Esophagus squamous epithelium (tissue), 5 donors: ENCODE measurements around the gene SLC25A13. TPM values are rescaled to one million over a fixed set of nuclear protein-coding genes. Genes with fewer than 3 reads are reported as not detected.

Source experiments
- DNase-seq: peaks from one replicate; lab custom pipeline; 2025; lab: John Stamatoyannopoulos, UW
- H3K27ac ChIP-seq, 4 donors: fragments of 200-600 bp; sonication (generic); one replicate each; pipeline ENCODE4 v1.5.1; 2016 to 2019; ENCODE audit warnings: mild to moderate bottlenecking in 1 of 4
- H3K27me3 ChIP-seq, 4 donors: fragments of 200-600 bp; sonication (generic); 1 replicate in 3 of 4; 2 replicates in 1 of 4; pipeline versions ENCODE4 v1.5.1 to v1.6.0; 2017 to 2021; ENCODE audit warnings: antibody characterized with exemption in 1 of 4
- H3K36me3 ChIP-seq, 3 donors: fragments of 200-600 bp; sonication (generic); one replicate each; pipeline ENCODE4 v1.5.1; 2016 to 2019
- H3K4me1 ChIP-seq, 3 donors: fragments of 200-600 bp; sonication (generic); one replicate each; pipeline ENCODE4 v1.5.1; 2017 to 2019
- H3K4me3 ChIP-seq, 4 donors: fragments of 200-600 bp; sonication (generic); 1 replicate in 3 of 4; 2 replicates in 1 of 4; pipeline ENCODE4 v1.5.1; 2016 to 2019; ENCODE audit warnings: mild to moderate bottlenecking in 2 of 4, moderate library complexity in 1 of 4
- H3K9me3 ChIP-seq, 3 donors: fragments of 200-600 bp; sonication (generic); one replicate each; pipeline ENCODE4 v1.5.1; 2016 to 2019
- CTCF ChIP-seq, 6 experiments: fragments of 450-650 bp in 4 of 6; fragments of 200-600 bp in 2 of 6; sonication (generic) in 2 of 6; IDR thresholded peaks; one replicate each; pipeline ENCODE4 v1.5.1; 2016 to 2019; ENCODE audit warnings: antibody characterized with exemption in 6 of 6, mild to moderate bottlenecking in 4 of 6, moderate library complexity in 4 of 6
- POLR2A ChIP-seq, 4 donors: fragments of 450-650 bp; IDR thresholded peaks; one replicate each; pipeline ENCODE4 v1.6.1; 2017; ENCODE audit warnings: antibody characterized with exemption in 4 of 4, mild to moderate bottlenecking in 4 of 4, moderate library complexity in 3 of 4
- WGBS, 2 donors: methylation state at CpG; one replicate each; pipeline ENCODE4 v1.1.5; 2018; 5-methylcytosine and 5-hydroxymethylcytosine counted together
- intact Hi-C: fragments of 100-400 bp; cut with DNase I; formaldehyde crosslinking; loops from one replicate; pipeline ENCODE4 v1.15.0; 2022
- total RNA-seq, 4 donors: library from RNA; depleted of rRNA; stranded (reverse); fragments of >200 nt; gene quantifications; one replicate each; pipeline ENCODE4 v1.1.0, GENCODE V29; 2016
- donor health status: DM: yes; HTN: yes; CAD: no.

Gene SLC25A13
- total RNA-seq, 4 donors from 2014 or later = 12.7 to 37.3 (median 23.0) TPM

GRCh38 chr7:96305915-96306314, 16.0 kb downstream of the SLC25A13 start:
- Histone ChIP-seq H3K27ac (no peak overlapping the region), H3K27me3 (no peaks in the 10 kb centered on the region), H3K4me3 (no peak overlapping the region), H3K9me3 (no peaks in the 10 kb centered on the region), H3K4me1 (peaks cover 0 to 26% (median 10%) of the 10 kb centered on the region in 3 donors), H3K36me3 (no peaks in the 10 kb centered on the region)
- intact Hi-C loops = no loop called here
- WGBS, 2 donors = 74 to 100% methylated on average over 2 of the region's 2 CpGs
- TF ChIP-seq CTCF (IDR thresholded peaks at IDR 0.05) (no peak), POLR2A (IDR thresholded peaks at IDR 0.05) (no peak)
- DNase-seq = no peak

GRCh38 chr7:96304573-96304972, 17.3 kb downstream of the SLC25A13 start:
- Histone ChIP-seq H3K9me3 (no peaks in the 10 kb centered on the region), H3K36me3 (no peaks in the 10 kb centered on the region), H3K4me1 (peaks cover 0 to 15% (median 6%) of the 10 kb centered on the region in 3 donors), H3K4me3 (no peak overlapping the region), H3K27ac (no peak overlapping the region), H3K27me3 (no peaks in the 10 kb centered on the region)
- no peak for DNase-seq
- TF ChIP-seq POLR2A (IDR thresholded peaks at IDR 0.05) (no peak), CTCF (IDR thresholded peaks at IDR 0.05) (no peak)
- WGBS, 2 donors = 38 to 66% methylated on average over 2 to 3 of the region's 3 CpGs
- intact Hi-C loops = no loop called here

- WGBS, 2 donors = 71 to 88% methylated on average over 4 to 5 of the region's 5 CpGs
- intact Hi-C loops = no loop called here
- H3K4me3 ChIP-seq = no peak overlapping the region
- H3K36me3 ChIP-seq = no peaks in the 10 kb centered on the region
- H3K4me1 ChIP-seq = peaks cover 0 to 13% (median 6%) of the 10 kb centered on the region in 3 donors
- no peaks in the 10 kb centered on the region for H3K27me3 ChIP-seq
- no peak for TF ChIP-seq CTCF (IDR thresholded peaks at IDR 0.05)
- TF ChIP-seq POLR2A (IDR thresholded peaks at IDR 0.05) = no peak
- no peak overlapping the region for H3K27ac ChIP-seq
- DNase-seq = no peak
- H3K9me3 ChIP-seq = no peaks in the 10 kb centered on the region
Measured at GRCh38 chr7:96303686-96304443, 18.0 kb downstream of the SLC25A13 start.

- no peaks in the 10 kb centered on the region for H3K27me3 ChIP-seq
- DNase-seq = no peak
- no peak overlapping the region for H3K4me3 ChIP-seq
- H3K9me3 ChIP-seq = no peaks in the 10 kb centered on the region
- no peak for TF ChIP-seq CTCF (IDR thresholded peaks at IDR 0.05)
- no peak for TF ChIP-seq POLR2A (IDR thresholded peaks at IDR 0.05)
- no peaks in the 10 kb centered on the region for H3K36me3 ChIP-seq
- intact Hi-C loops = no loop called here
- H3K27ac ChIP-seq = no peak overlapping the region
- WGBS, 2 donors = 61 to 84% methylated on average over 5 of the region's 5 CpGs
- H3K4me1 ChIP-seq = peaks cover 0 to 11% (median 6%) of the 10 kb centered on the region in 3 donors
Measured at GRCh38 chr7:96303105-96303685, 18.7 kb downstream of the SLC25A13 start.

- DNase-seq = no peak
- Histone ChIP-seq H3K27ac (no peak overlapping the region), H3K27me3 (no peaks in the 10 kb centered on the region), H3K36me3 (peaks cover 0 to 7% (median 0%) of the 10 kb centered on the region in 3 donors), H3K9me3 (no peaks in the 10 kb centered on the region), H3K4me1 (peaks cover 0 to 6% (median 5%) of the 10 kb centered on the region in 3 donors), H3K4me3 (no peak overlapping the region)
- WGBS, 2 donors = 40 to 59% methylated on average over 1 of the region's 1 CpG
- TF ChIP-seq CTCF (IDR thresholded peaks at IDR 0.05) (no peak), POLR2A (IDR thresholded peaks at IDR 0.05) (no peak)
- intact Hi-C loops = no loop called here
Measured at GRCh38 chr7:96300986-96301385, 20.9 kb downstream of the SLC25A13 start.
